Esophagus muscularis mucosa (tissue), 4 donors: ENCODE data around the gene LRRC7.

ENCODE experiments used
- EP300 ChIP-seq: sonication (generic); formaldehyde crosslinking; IDR thresholded peaks from one replicate; pipeline ENCODE4 v1.6.1; 2017; ENCODE audit warnings: antibody characterized with exemption
- POLR2A ChIP-seq: fragments of 450-650 bp; IDR thresholded peaks from one replicate; pipeline ENCODE4 v1.6.1; 2017; ENCODE audit warnings: antibody characterized with exemption, moderate library complexity, mild to moderate bottlenecking, low read depth
- TF ChIP-seq, protein P1 (sequence below), 3 experiments: fragments of 200-600 bp in 2 of 3; fragments of 450-650 bp in 1 of 3; sonication (generic) in 2 of 3; IDR thresholded peaks; one replicate each; pipeline ENCODE4 v1.5.1; 2017 to 2019; ENCODE audit warnings: antibody characterized with exemption in 3 of 3, mild to moderate bottlenecking in 2 of 3, moderate library complexity in 1 of 3

DNA sequence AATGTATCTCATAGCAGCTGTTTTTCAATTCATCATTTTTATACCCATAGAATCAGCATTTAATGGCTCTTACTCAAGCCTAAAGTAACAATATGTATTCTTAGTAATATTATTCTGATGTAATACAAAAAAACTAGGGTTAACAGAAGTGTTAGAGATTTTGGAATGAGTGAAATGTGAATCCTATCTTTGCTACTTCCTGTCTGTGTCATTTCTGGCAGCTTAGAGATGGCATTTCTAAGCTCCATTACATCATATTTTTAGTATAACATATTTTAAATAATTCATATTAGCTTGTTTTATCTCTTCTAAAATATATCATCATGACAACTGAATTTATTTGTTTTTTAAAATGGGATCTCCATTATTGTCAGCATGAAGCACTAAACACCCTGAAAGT, 90.2 kb downstream of the LRRC7 start:
- TF ChIP-seq, protein P1, sequence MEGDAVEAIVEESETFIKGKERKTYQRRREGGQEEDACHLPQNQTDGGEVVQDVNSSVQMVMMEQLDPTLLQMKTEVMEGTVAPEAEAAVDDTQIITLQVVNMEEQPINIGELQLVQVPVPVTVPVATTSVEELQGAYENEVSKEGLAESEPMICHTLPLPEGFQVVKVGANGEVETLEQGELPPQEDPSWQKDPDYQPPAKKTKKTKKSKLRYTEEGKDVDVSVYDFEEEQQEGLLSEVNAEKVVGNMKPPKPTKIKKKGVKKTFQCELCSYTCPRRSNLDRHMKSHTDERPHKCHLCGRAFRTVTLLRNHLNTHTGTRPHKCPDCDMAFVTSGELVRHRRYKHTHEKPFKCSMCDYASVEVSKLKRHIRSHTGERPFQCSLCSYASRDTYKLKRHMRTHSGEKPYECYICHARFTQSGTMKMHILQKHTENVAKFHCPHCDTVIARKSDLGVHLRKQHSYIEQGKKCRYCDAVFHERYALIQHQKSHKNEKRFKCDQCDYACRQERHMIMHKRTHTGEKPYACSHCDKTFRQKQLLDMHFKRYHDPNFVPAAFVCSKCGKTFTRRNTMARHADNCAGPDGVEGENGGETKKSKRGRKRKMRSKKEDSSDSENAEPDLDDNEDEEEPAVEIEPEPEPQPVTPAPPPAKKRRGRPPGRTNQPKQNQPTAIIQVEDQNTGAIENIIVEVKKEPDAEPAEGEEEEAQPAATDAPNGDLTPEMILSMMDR (IDR thresholded peaks at IDR 0.05) = no peak
- no peak for TF ChIP-seq POLR2A
- no peak for TF ChIP-seq EP300
